ENCODE measurements around the gene SLC50A1. TPM values are rescaled to one million over a fixed set of nuclear protein-coding genes. Genes with fewer than 3 reads are reported as not detected.

Gene SLC50A1
- total RNA-seq, 1 experiment from 2014 or later, result 75.2 TPM

GRCh38 chr1:155107309-155108264, 28.1 kb upstream of the SLC50A1 start:
- no peaks in the 10 kb centered on the region for H3K9me3 ChIP-seq (ENCODE audit: low read length)
- H3K9ac ChIP-seq (ENCODE audit: low read length), result no peak overlapping the region
- H4K20me1 ChIP-seq (ENCODE audit: low read length), result no peaks in the 10 kb centered on the region
- H3F3A ChIP-seq (ENCODE audit: low read length, unreplicated experiment), result no peaks in the 10 kb centered on the region
- H3K4me1 ChIP-seq (ENCODE audit: insufficient read depth, low read length), result no peaks in the 10 kb centered on the region
- no peaks in the 10 kb centered on the region for H3K27me3 ChIP-seq (ENCODE audit: low read length)
- H3K4me3 ChIP-seq (ENCODE audit: low read length), result no peak overlapping the region
- intact Hi-C loops (cut with micrococcal nuclease), result no loop called here
- CTCF ChIA-PET, result no interaction called here
- no peaks in the 10 kb centered on the region for H3K9me2 ChIP-seq (replicated peaks; ENCODE audit: low read length)
- H2AFZ ChIP-seq (ENCODE audit: low read length), result no peak overlapping the region
- H3K27ac ChIP-seq (ENCODE audit: low read length), result no peak overlapping the region
- no peaks in the 10 kb centered on the region for H3K36me3 ChIP-seq (ENCODE audit: low read depth, low read length)
- no peaks in the 10 kb centered on the region for H3K79me2 ChIP-seq (ENCODE audit: low read length)
- POLR2A ChIA-PET (ENCODE audit: unreplicated experiment), result interaction anchor here (0.6 kb wide), 1 partner anchor 79 kb away, joined by 3 read pairs; no protein-coding TSS in a partner anchor
- ATAC-seq, result peak; percentile 51
- no peak for DNase-seq
- TF ChIP-seq EZH2 (IDR thresholded peaks at IDR 0.05; ENCODE audit: low read length, unreplicated experiment), result no peak
- TF ChIP-seq, protein P1, sequence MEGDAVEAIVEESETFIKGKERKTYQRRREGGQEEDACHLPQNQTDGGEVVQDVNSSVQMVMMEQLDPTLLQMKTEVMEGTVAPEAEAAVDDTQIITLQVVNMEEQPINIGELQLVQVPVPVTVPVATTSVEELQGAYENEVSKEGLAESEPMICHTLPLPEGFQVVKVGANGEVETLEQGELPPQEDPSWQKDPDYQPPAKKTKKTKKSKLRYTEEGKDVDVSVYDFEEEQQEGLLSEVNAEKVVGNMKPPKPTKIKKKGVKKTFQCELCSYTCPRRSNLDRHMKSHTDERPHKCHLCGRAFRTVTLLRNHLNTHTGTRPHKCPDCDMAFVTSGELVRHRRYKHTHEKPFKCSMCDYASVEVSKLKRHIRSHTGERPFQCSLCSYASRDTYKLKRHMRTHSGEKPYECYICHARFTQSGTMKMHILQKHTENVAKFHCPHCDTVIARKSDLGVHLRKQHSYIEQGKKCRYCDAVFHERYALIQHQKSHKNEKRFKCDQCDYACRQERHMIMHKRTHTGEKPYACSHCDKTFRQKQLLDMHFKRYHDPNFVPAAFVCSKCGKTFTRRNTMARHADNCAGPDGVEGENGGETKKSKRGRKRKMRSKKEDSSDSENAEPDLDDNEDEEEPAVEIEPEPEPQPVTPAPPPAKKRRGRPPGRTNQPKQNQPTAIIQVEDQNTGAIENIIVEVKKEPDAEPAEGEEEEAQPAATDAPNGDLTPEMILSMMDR (conservative IDR thresholded peaks at IDR 0.05; ENCODE audit: low read depth, low read length), result no peak
- TF ChIP-seq EZH2phosphoT487 (IDR thresholded peaks at IDR 0.05; ENCODE audit: borderline replicate concordance, low read length), result no peak
- H3K4me2 ChIP-seq (ENCODE audit: low read length), result no peak overlapping the region
- BruUV-seq (replicated peaks), result no TSS peak

GRCh38 chr1:155108296-155108695, 27.4 kb upstream of the SLC50A1 start:
- Histone ChIP-seq H3K27me3 (ENCODE audit: low read length) (no peaks in the 10 kb centered on the region), H3K9me2 (replicated peaks; ENCODE audit: low read length) (no peaks in the 10 kb centered on the region), H3K79me2 (ENCODE audit: low read length) (no peaks in the 10 kb centered on the region), H2AFZ (ENCODE audit: low read length) (no peak overlapping the region), H3K4me1 (ENCODE audit: insufficient read depth, low read length) (no peaks in the 10 kb centered on the region), H3F3A (ENCODE audit: low read length, unreplicated experiment) (no peaks in the 10 kb centered on the region), H3K4me2 (ENCODE audit: low read length) (no peak overlapping the region), H3K36me3 (ENCODE audit: low read depth, low read length) (no peaks in the 10 kb centered on the region), H4K20me1 (ENCODE audit: low read length) (no peaks in the 10 kb centered on the region), H3K9me3 (ENCODE audit: low read length) (no peaks in the 10 kb centered on the region), H3K27ac (ENCODE audit: low read length) (no peak overlapping the region), H3K4me3 (ENCODE audit: low read length) (no peak overlapping the region), H3K9ac (ENCODE audit: low read length) (no peak overlapping the region)
- ATAC-seq, result no peak
- DNase-seq, result no peak
- CTCF ChIA-PET, result no interaction called here
- BruUV-seq (replicated peaks), result no TSS peak
- no peak for TF ChIP-seq EZH2phosphoT487 (IDR thresholded peaks at IDR 0.05; ENCODE audit: borderline replicate concordance, low read length)
- TF ChIP-seq, protein P1 (conservative IDR thresholded peaks at IDR 0.05; ENCODE audit: low read depth, low read length), result no peak
- TF ChIP-seq EZH2 (IDR thresholded peaks at IDR 0.05; ENCODE audit: low read length, unreplicated experiment), result no peak
- intact Hi-C loops (cut with micrococcal nuclease), result no loop called here
- POLR2A ChIA-PET (ENCODE audit: unreplicated experiment), result no interaction called here

DNA sequence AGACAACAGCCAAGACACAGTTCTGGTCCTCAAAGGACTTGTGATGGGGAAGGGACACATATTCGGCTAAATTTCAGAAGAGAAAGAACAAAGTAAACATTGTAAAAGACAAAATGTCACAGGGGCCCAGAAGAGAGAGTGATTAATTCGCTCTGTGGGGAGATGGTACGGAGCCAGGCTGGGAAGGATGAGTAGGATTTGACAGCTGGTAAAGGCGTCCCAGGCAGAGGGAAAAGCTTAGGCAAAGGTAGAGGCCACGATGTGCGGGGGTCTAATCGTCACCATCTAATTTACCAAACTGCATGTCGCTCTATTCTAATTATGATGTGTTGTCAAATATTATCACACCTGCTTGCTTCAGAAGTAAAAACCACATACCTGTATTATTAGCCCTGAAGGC, 25.3 kb upstream of the SLC50A1 start:
- intact Hi-C loops (cut with micrococcal nuclease), result no loop called here
- no peaks in the 10 kb centered on the region for H3F3A ChIP-seq (ENCODE audit: low read length, unreplicated experiment)
- BruUV-seq (replicated peaks), result no TSS peak
- no peaks in the 10 kb centered on the region for H3K79me2 ChIP-seq (ENCODE audit: low read length)
- no peaks in the 10 kb centered on the region for H3K9me3 ChIP-seq (ENCODE audit: low read length)
- ChIA-PET POLR2A (ENCODE audit: unreplicated experiment) (no interaction called here), CTCF (interaction anchor here (0.5 kb wide), 1 partner anchor 13 kb away, joined by 3 read pairs; no protein-coding TSS in a partner anchor)
- no peak overlapping the region for H3K4me3 ChIP-seq (ENCODE audit: low read length)
- TF ChIP-seq, protein P1 (conservative IDR thresholded peaks at IDR 0.05; ENCODE audit: low read depth, low read length), result no peak
- no peak for TF ChIP-seq EZH2 (IDR thresholded peaks at IDR 0.05; ENCODE audit: low read length, unreplicated experiment)
- no peak for TF ChIP-seq EZH2phosphoT487 (IDR thresholded peaks at IDR 0.05; ENCODE audit: borderline replicate concordance, low read length)
- no peaks in the 10 kb centered on the region for H4K20me1 ChIP-seq (ENCODE audit: low read length)
- H3K9ac ChIP-seq (ENCODE audit: low read length), result no peak overlapping the region
- no peak overlapping the region for H2AFZ ChIP-seq (ENCODE audit: low read length)
- H3K27me3 ChIP-seq (ENCODE audit: low read length), result no peaks in the 10 kb centered on the region
- DNase-seq (no peak), ATAC-seq (no peak)
- no peak overlapping the region for H3K4me2 ChIP-seq (ENCODE audit: low read length)
- no peak overlapping the region for H3K27ac ChIP-seq (ENCODE audit: low read length)
- no peaks in the 10 kb centered on the region for H3K36me3 ChIP-seq (ENCODE audit: low read depth, low read length)
- no peaks in the 10 kb centered on the region for H3K9me2 ChIP-seq (replicated peaks; ENCODE audit: low read length)
- no peaks in the 10 kb centered on the region for H3K4me1 ChIP-seq (ENCODE audit: insufficient read depth, low read length)

Measured in PC-3 (cell line).